ENCODE measurements around the gene TUBA4A.

Gene TUBA4A

DNA sequence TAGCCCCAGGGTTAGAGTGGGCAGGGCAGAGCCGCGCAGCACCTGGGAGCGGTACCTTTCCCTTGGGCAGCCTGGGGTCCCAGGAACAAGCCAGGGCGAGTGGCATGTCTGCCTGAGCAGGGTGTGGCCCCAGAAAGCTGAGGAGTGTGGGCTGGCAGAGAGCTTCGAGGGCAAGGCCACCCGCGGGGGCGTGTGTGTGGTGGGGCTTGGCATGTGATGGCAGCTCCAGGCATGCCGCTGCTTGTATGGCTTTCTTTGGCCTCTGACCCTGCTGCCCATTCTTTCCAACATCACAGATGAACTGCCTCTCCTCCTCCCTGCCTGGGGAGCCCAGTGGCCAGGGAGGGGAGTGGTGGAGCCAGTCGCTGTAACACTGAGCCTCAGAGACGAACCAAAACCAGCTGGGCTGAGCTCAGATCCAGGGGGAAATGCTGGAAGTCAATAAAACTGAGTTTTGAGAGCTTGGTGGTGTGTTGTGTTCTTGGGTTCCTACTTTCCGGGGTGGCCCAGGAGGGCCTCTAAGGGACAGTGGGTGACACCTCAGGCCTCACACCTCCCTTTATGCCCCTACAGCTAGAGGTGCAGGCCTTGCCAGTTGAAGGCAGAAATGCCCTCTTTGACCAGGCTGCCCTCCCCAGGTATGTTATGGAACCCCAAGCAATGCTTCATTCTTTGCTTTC lies 32.9 kb upstream of the TUBA4A start:
- peak; percentile 23 for DNase-seq (ENCODE audit: low read depth)

DNA sequence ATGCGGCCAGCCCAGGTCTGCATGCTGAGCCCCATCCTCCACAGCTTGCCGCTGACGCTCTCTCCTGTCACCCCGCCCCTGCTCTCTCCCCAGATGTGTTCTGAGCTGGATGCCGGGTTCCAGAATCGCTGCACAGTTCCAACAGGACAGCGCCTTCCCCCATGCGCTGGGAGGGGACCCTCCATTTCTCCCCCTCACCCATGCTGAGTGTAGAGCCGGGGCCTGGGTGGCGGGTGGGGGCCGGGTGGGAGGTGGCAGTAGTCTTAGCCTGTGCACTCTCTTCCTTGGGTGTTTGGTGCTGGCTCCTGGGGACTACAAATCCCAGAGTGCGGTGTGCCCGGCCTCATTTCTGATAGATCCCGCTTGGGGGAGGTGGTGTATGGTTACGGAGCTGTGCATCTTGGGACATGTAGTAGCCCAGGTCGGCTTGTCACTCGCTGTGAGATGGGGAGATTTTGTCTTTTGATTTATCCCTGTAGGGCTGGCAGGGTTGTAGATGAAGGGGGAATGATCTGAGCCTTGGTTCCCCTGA lies 32.2 kb upstream of the TUBA4A start:
- peak; percentile 64 for DNase-seq (ENCODE audit: low read depth)

DNA sequence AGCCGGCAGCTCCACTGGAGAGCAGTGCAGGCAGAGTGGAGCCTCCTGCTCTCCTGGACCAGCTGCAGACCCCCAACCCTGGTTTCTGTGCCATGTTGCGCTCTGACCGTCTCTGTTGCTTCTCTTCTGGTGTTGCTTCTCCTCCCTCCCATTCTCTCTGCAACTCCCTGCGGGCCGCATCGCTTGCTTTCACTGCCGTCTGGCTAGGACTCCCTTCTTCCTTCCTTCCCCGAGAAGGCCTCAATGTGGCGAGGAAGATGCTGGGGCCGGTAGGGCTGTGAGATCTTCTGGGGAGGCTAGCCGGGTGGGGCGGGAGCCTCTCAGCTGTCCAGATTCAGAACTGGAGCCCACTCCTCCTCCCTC lies 31.6 kb upstream of the TUBA4A start:
- no peak for DNase-seq (ENCODE audit: low read depth)

DNA sequence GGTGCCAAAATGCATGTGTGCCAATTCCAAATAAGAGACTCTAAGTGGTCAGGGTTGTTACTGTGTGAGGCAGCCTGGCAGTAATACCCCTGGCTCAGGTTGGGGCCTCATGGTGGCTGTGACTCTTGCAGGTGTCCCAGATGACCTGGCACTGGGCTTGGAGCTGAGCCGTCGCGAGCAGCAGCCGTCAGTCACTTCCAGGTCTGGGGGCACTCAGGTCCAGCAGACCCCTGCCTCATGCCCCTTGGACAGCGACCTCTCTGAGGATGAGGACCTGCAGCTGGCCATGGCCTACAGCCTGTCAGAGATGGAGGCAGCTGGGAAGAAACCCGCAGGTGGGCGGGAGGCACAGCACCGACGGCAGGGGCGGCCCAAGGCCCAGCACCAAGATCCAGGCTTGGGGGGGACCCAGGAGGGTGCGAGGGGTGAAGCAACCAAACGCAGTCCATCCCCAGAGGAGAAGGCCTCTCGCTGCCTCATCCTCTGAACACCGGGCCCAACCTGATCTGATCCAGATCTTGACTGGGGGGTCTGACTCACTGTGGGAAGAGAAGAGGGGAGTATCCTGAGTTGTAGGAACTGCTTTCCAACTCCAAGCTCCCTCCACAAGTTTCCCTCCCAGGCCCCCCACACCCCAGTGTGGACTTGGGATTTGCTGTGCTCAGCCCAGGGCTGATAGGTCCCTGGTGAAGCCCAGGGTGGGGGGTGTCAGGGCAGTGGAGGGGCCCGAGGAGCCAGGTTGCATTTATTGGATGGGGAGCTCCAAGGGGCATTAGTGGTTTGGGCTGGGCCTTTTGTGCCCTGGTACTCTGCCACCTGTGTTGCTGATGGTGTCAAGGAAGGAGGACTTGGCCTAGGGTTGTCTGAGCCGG lies 31.0 kb upstream of the TUBA4A start:
- peak; percentile 14 for DNase-seq (ENCODE audit: low read depth)

DNA sequence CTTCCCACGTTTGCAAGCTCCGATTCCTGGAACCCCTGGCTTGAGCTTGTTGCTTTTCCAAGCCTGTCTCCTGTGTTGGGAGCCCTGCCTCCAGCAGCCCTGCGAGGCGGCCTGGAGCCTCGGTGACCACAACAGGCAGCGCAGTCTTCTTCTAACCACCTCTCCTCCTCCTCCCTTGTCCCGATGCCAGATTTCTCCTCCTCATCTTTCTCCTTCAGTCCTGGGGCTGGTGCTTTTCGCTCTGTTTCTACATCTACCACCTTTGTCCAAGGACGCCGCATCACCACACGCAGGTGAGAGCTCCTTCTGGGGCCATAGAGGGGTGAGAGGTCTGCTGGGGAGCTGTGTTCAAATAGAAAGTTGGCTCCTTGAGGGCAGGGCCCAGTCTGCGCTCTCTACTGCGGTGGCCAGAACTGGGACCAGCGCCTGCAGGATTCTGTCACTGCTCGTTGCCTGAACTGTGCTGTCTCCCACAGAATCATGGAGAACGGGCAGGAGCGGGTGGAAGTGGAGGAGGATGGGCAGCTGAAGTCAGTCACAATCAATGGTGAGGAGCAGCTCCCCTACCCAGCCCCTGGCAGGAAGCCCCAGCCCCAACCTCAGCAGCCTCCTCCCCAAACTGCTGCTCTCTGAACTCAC lies 29.3 kb upstream of the TUBA4A start:
- no peak for DNase-seq (ENCODE audit: low read depth)

DNA sequence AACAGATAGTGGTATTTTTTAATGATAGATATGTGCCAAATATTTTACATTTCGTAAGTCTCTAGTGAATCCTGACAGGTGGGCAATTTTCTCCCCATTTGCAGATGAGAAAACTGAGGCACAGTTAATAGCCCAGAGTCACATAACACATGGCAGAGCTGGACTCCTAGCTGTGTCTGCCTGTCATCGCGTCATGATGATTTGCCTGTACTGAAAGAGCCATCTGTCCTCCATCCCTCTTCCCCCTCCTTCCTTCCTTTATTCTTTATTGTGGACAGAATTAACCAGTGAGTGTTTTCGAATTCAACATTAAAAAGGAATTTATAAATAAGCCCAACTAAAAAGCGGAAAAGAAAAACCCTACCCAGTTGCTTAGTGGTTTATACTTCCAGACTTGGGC lies 28.7 kb upstream of the TUBA4A start:
- DNase-seq (ENCODE audit: low read depth): no peak

DNA sequence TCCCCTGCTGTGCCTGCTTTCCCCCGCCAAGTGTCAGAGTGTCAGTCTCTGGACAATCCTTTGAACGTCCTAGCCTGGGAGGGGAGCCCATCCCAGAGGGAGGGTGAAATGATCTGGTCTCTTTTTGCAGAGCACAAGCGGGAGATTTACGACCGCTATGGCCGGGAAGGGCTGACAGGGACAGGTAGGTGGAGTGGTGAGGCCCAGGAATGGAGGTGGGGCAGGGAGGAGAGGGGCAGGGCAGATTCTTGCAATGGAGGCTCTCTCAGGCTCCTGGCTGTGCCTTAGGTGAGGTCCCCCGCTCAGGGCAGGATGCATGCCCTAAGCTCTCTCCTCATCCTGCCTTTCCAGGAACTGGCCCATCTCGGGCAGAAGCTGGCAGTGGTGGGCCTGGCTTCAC lies 27.9 kb upstream of the TUBA4A start:
- DNase-seq (ENCODE audit: low read depth): no peak

DNA sequence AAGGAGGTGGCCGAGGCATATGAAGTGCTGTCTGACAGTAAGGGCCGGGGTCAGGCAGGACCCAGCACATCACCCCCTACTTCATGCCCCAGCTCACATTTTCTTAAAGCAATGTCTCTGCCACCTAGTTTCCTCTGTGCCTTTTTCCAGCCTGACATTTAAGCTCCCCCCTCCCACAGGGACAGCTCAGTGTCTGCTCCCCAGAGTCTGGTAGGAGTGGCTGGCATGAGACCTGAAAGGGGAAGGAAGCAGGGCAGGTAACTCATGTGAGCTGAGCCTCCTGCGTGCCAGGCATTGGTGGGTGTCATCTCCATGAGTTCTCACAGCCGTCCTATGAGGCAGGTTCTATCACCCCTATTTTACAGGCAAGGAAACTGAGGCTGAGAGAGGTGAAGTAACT lies 26.9 kb upstream of the TUBA4A start:
- DNase-seq (ENCODE audit: low read depth): no peak

DNA sequence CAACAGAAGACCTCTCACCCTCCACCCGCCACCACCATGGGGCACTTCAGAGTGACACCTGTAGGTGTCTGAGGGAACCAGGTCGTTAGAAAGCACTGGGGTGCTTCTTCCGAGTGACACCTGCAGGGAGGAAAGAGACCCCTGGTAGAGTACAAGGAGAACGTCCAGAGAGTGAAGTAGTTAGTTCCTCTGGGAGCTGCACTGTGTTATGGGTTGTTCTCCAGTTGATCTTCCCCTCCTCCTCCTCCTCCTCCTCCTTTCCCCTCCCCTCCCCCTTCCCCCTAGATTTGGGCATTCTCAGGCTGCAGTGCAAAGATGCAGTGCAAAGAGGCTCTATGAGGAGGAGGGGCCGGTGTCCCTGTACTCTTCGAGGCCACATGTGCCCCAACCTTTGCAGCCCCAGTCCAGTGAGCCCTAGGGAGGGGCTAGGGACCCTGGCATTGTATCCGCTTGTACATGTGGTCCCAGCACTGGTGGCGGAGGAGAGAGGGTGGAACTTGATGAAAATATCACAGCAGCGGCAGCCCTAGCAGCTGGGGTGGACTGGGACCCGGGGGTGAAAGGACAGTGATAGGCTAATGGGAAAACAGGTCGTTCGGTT lies 26.3 kb upstream of the TUBA4A start:
- peak; percentile 12 for DNase-seq (ENCODE audit: low read depth)

DNA sequence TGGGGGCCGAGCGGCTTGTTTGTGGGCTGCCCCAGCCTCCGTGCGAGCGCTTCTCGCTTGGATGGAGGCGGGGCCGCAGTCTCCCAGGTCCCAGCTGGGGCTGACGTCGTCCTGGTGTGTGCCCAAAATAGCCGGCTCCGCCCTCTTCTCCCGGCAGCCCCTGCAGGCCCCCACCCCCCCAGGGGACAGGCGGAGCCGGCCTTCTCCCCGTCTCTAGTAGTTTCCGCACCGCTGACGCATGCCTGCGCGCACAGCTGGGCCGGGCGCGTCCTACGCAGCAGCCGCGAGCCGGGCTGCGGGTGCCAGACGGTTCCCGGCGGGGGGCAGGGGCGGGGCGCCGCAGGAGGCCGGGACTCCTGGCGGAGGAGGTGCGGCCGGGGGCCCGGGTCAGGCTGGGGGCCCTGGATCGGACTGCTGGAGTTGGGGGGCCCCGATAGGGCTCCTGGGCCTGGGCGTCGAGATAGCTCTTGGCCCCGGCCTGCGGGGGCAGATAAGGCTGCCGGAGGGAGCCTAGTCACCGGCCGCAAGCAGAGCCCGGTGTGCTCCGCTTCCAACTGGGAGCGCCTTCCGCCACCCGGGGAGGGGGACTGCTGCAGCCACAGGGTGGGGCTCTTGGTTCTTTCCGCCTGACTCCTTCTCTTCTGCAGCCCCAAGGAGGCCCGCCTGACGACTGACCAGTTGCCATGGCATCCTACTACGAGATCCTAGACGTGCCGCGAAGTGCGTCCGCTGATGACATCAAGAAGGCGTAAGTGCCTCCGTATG lies 25.6 kb upstream of the TUBA4A start, which contains the start of gene DNAJB2:
Gene DNAJB2 (plus strand): TSS at position 216 of the 765 bp plus-strand sequence. CDS start 468 bp downstream, at position 684.
- peak; percentile 99 for DNase-seq (ENCODE audit: low read depth)

DNA sequence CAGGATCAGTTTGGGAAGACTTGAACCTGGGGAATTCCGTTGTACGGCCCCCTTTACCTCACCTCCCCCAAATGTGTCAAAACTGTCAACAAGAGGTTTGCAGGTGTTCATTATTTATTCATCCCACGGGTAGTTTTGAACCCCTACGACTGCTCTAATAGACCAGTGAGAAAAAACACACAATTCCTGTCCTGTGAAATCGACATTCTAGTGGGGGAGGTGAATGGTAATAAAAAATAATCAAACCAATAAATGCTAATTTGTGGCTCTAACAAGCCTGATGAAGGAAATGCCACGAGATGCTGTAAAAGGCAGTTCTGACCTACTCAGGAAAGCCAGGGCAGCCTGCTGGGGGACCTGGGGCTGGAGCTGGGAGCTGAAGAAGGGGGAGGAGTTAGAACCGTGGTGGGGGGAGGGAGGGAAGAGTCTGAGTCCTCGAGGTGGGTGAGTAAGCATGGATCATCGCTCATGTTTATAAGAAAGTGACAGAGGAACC lies 25.0 kb upstream of the TUBA4A start:
- DNase-seq (ENCODE audit: low read depth): no peak

DNA sequence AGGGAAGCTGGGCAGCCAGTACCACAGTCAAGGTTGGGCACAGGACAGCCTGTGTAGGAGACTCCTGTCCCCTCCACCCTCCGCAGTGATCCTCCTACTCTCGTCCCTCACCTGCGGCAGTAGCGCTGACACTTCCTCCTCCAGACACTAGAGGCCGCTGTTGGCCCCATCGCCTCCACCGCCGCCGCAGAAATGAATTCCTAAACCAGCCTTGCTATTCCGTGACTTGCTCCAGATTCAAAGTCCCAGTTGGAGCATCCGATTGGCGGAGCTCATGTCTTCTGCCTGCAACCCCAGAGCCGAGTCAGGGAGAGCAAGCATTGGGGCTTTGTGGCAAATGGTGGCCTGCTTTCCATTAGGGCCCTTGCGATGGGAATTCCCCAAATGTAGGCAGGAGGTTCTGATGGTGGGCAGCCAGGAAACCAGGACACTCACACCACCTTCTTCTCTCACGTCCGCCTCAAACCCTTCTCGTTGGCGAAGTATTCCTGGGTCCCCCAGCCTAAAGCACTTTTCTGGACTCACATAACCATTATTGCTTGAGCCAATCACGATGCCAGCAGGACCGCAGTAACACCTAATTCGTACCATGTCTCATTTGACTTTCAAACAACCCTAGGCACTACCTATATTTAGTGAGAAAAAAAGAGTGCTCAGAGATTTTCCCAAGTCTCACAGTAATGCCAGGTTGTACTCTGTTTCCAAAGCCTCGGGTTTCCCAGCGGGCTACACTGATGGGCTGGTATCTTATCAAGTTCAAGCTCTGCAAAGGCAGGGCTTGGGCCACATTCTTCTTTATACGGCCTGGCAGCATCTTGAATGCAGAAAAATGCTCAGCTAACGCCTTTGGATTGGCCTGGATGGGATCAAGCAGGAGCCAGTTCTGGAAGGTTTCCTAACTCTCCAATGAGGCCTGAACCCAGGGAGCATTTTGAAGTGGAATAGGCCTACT lies 24.3 kb upstream of the TUBA4A start:
- DNase-seq (ENCODE audit: low read depth): peak; percentile 61

DNA sequence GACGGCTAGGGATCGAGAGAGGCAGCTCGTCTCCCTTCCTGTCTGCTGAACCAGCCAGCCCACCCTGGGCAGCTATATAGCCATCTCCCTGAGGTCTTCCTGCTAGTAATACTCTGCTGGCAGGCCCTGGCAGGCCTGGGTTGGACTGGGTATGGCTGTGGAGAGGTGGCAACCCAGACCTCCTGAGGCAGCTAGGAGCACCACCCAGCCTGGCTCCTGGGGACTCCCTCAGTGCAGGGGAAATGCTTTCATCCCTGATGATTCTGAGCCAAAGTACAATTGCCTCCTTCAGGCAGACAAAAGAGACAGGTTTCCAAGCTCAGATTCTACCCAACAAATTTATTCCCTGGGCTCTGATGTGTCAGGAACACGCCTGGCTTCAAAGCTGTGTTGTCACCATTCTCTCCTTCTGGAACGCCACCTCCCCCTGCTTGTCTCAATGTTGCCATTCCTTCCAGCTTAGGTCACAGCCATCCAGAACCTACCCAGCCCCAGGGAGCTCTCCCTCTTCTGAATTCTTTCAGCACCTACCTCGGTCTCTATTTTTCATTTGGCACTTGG lies 20.7 kb upstream of the TUBA4A start:
- DNase-seq (ENCODE audit: low read depth): peak; percentile 65

DNA sequence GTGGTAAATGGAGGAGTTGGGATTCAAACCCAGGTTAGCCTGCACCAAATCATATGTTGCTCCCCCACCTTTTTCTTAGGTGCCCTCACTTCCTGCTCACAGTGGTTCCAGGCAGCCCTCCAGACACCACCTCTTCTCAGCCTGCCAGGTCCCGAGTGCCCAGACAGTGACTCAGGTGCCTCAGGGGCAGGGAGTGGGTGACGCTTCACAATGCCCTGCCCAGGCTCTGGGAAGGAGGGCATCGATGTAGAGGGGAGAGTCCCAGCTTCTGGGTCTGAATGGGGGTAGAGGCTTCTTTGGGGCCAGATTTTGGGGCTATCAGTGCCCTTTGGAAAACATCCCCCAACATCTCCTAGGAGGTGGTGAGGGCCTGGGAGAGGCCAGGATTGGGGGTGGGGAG lies 20.2 kb upstream of the TUBA4A start:
- no peak for DNase-seq (ENCODE audit: low read depth)

DNA sequence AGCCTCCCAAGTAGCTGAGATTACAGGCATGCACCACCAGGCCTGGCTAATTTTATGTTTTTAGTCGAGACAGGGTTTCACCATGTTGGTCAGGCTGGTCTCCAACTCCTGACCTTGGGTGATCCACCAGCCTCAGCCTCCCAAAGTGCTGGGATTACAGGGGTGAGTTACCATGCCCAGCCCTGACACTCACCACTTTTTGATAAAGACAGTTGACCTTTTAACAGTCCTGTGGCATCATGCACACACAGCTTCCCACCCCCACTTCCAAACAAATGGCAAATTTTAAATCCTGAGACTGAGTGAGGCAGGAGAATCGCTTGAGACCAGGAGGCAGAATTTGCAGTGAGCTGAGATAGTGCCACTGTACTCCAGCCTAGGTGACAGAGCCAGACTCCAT lies 19.3 kb upstream of the TUBA4A start:
- peak; percentile 71 for DNase-seq (ENCODE audit: low read depth)

DNA sequence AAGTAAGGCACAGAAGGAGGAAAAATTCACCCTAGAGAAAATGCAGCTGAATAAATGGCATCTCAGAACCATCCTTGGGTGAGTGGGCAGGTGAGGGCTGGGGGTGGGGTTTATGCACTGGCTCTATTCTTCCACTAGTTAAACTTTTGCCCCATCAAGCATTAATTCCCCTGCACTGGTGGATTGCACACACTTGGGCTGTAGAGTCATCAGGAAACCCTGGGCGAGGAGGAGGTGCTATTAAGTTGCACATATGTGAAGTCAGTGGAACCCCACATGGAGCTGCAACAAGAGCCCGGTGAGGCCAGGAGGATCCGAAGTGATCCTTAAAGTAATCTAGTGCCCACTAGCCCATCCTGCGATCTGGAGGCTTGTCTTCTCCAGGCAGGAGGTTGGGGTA lies 18.6 kb upstream of the TUBA4A start:
- peak; percentile 27 for DNase-seq (ENCODE audit: low read depth)

DNA sequence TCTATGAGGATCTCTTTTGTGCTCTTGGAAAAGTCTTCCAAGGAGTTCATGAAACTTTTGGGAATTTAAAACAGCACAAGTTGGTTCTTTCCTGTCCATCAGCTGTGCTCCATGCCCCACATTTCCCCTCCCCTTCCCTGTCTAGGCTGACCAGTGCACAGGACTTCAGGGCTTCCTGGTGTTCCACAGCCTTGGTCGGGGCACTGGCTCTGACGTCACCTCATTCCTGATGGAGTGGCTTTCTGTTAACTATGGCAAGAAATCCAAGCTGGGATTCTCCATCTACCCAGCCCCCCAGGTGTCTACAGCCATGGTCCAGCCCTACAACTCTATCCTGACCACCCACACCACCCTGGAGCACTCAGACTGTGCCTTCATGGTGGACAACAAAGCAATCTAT lies 17.3 kb upstream of the TUBA4A start:
- no peak for DNase-seq (ENCODE audit: low read depth)

DNA sequence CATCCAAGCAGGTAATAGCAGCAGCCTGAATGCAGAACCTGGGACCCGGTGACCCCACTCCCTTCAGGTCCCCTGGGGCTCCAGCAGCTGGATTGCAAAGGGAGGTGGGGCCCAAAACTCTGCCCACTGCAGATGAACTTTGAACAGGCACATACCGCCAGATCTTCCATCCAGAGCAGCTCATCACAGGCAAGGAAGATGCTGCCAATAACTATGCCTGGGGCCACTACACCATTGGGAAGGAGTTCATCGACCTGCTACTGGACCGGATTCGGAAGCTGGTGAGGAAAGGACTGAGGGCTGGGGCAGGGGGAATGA lies 16.3 kb upstream of the TUBA4A start:
- DNase-seq (ENCODE audit: low read depth): no peak

DNA sequence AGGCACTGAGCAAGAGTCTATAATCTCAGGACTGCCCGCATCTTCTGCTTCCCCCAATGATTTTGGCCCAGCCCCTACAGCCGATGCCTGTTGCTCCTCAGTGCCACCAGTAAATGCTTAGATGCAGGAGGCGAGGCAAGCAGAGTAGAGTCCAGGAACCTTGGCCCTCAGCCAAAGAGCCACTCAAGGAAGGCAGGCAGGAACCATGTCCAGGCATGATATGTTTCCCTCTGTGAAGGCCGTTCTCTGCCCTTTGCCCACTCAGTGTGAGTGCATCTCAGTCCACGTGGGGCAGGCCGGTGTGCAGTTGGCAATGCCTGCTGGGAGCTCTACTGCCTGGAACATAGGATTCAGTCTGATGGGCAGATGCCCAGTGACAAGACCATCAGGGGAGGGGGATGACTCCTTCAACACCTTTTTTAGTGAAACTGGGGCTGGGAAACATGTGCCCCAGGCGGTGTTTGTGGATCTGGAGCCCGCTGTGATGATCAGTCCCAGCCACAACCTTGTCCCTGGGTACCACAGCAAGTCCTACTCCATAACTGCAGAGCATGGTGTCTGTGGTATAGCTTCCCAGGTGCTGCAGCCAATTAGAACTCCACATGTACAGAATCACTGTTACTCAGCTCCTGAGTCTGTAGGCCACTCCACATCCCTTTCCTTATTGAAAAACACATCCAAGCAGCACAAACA lies 15.8 kb upstream of the TUBA4A start:
- DNase-seq (ENCODE audit: low read depth): no peak

Data from amniotic epithelial cell (primary cell).